Measurements from ENCODE around the gene AURKAIP1. TPM values are rescaled to one million over a fixed set of nuclear protein-coding genes. Genes with fewer than 3 reads are reported as not detected.

AURKAIP1 gene
- total and polyA plus RNA-seq, 2 of the 13 experiments (the other 11 are each of a cell fraction or from before 2014, with no cell fraction given): 69.5 to 175 TPM

DNA sequence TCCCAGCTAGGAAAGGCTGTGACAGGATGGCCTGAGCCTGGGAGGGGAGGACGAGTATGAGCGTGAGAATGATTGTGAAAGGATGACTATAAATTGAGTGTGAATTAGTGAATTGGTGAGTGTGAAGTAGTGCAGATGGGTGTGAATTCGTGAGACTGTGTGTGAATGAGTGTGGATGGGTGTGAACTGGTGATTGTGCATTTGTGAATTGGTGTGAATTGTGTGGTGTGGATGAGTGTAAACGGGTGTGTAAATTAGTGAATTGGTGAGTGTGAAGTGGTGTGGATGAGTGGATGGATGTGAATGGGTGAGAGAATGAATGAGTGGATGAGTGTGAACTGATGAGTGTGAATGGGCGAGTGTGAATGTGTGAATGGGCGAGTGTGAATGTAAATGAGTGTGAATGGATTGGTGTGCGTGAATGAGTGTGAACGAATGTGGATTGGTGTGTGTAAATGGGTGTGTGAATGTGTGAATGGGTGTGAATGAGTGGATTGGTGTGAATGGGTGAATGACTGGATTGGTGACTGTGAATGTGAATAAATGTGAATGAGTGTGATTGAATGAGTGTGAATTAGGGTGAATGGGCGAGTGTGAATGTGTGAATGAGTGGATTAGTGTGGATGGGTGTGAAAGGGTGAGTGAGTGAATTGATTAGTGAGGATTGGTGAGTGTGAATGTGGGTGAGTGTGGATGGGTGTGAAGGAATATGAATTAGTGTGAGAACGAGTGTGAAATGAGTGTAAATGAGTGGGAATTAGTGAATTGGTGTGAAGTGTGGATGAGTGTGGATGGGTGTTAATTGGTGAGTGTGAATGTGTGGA lies 8.9 kb downstream of the AURKAIP1 start:
- in situ Hi-C loops (cut with HindIII; ENCODE audit: extremely low pct_ligation_motif_present, low pct_unique_long_range_greater_than_20kb): no loop called here
- ChIA-PET POLR2A (no interaction called here), CTCF (ENCODE audit: low intra/inter-chr PET ratio, low total read pairs) (no interaction called here)
- Histone ChIP-seq H3K36me3 (replicated peaks in 1 of 2; ENCODE audit: control insufficient read depth in 1 of 2, insufficient read depth in 2 of 2, low read length in 2 of 2) (no peaks in the 10 kb centered on the region), H3K79me2 (ENCODE audit: insufficient read depth, low read length) (no peaks in the 10 kb centered on the region), H3K27me3 (ENCODE audit: control insufficient read depth in 1 of 2, insufficient read depth in 2 of 2, low read length in 2 of 2) (no peaks in the 10 kb centered on the region), H3K9me3 (ENCODE audit: low read length) (no peaks in the 10 kb centered on the region), H3K9ac (ENCODE audit: insufficient read depth, low read depth, low read length) (no peak overlapping the region), H3K4me2 (ENCODE audit: low read depth, low read length) (no peak overlapping the region), H2AFZ (ENCODE audit: low read length) (no peak overlapping the region), H3K4me1 (ENCODE audit: insufficient read depth, low read length) (peaks cover 15% of the 10 kb centered on the region), H4K20me1 (ENCODE audit: insufficient read depth, low read length) (no peaks in the 10 kb centered on the region), H3K4me3 (replicated peaks in 1 of 3; ENCODE audit: insufficient read depth in 1 of 3, low read depth in 2 of 3, low read length in 3 of 3) (no peak overlapping the region), H3K27ac (ENCODE audit: extremely low read length, insufficient read depth, low read length) (no peak overlapping the region)
- no peak for DNase-seq (ENCODE audit: low spot score)
- TF ChIP-seq DPF2 (CRISPR knock-in tag; IDR thresholded peaks at IDR 0.05; ENCODE audit: borderline replicate concordance, low read depth): no peak
- TF ChIP-seq ZNF768 (CRISPR knock-in tag; IDR thresholded peaks at IDR 0.05): no peak
- TF ChIP-seq, protein P1, sequence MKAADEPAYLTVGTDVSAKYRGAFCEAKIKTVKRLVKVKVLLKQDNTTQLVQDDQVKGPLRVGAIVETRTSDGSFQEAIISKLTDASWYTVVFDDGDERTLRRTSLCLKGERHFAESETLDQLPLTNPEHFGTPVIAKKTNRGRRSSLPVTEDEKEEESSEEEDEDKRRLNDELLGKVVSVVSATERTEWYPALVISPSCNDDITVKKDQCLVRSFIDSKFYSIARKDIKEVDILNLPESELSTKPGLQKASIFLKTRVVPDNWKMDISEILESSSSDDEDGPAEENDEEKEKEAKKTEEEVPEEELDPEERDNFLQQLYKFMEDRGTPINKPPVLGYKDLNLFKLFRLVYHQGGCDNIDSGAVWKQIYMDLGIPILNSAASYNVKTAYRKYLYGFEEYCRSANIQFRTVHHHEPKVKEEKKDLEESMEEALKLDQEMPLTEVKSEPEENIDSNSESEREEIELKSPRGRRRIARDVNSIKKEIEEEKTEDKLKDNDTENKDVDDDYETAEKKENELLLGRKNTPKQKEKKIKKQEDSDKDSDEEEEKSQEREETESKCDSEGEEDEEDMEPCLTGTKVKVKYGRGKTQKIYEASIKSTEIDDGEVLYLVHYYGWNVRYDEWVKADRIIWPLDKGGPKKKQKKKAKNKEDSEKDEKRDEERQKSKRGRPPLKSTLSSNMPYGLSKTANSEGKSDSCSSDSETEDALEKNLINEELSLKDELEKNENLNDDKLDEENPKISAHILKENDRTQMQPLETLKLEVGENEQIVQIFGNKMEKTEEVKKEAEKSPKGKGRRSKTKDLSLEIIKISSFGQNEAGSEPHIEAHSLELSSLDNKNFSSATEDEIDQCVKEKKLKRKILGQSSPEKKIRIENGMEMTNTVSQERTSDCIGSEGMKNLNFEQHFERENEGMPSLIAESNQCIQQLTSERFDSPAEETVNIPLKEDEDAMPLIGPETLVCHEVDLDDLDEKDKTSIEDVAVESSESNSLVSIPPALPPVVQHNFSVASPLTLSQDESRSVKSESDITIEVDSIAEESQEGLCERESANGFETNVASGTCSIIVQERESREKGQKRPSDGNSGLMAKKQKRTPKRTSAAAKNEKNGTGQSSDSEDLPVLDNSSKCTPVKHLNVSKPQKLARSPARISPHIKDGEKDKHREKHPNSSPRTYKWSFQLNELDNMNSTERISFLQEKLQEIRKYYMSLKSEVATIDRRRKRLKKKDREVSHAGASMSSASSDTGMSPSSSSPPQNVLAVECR (CRISPR knock-in tag; IDR thresholded peaks at IDR 0.05; ENCODE audit: borderline replicate concordance): no peak
- TF ChIP-seq ZNF615 (CRISPR knock-in tag; IDR thresholded peaks at IDR 0.05; ENCODE audit: borderline replicate concordance): no peak
- no peak for TF ChIP-seq TP53 (CRISPR knock-in tag; conservative IDR thresholded peaks at IDR 0.05)
- no peak for TF ChIP-seq NFE2L2 (IDR thresholded peaks at IDR 0.05; ENCODE audit: low read length)
- TF ChIP-seq, protein P2, sequence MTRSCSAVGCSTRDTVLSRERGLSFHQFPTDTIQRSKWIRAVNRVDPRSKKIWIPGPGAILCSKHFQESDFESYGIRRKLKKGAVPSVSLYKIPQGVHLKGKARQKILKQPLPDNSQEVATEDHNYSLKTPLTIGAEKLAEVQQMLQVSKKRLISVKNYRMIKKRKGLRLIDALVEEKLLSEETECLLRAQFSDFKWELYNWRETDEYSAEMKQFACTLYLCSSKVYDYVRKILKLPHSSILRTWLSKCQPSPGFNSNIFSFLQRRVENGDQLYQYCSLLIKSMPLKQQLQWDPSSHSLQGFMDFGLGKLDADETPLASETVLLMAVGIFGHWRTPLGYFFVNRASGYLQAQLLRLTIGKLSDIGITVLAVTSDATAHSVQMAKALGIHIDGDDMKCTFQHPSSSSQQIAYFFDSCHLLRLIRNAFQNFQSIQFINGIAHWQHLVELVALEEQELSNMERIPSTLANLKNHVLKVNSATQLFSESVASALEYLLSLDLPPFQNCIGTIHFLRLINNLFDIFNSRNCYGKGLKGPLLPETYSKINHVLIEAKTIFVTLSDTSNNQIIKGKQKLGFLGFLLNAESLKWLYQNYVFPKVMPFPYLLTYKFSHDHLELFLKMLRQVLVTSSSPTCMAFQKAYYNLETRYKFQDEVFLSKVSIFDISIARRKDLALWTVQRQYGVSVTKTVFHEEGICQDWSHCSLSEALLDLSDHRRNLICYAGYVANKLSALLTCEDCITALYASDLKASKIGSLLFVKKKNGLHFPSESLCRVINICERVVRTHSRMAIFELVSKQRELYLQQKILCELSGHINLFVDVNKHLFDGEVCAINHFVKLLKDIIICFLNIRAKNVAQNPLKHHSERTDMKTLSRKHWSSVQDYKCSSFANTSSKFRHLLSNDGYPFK (CRISPR knock-in tag; IDR thresholded peaks at IDR 0.05; ENCODE audit: borderline replicate concordance): no peak
- TF ChIP-seq, protein P3, sequence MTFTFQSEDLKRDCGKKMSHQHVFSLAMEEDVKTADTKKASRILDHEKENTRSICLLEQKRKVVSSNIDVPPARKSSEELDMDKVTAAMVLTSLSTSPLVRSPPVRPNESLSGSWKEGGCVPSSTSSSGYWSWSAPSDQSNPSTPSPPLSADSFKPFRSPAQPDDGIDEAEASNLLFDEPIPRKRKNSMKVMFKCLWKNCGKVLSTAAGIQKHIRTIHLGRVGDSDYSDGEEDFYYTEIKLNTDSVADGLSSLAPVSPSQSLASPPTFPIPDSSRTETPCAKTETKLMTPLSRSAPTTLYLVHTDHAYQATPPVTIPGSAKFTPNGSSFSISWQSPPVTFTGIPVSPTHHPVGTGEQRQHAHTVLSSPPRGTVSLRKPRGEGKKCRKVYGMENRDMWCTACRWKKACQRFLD (CRISPR knock-in tag; IDR thresholded peaks at IDR 0.05; ENCODE audit: borderline replicate concordance): no peak
- BruUV-seq (replicated peaks): no TSS peak
- ATAC-seq: no peak
- 48% methylated on average over 10 of the region's 10 CpGs for WGBS (ENCODE audit: low lambda C conversion rate)
- no peak for FAIRE-seq
- intact Hi-C loops (cut with micrococcal nuclease; ENCODE audit: unreplicated experiment): no loop called here
